Kidney glomerular epithelial cell (primary cell): ENCODE measurements around the gene FCAMR.

Experiments used
- DNase-seq: peaks from one replicate; lab custom pipeline; 2025; lab: John Stamatoyannopoulos, UW

FCAMR gene

GRCh38 chr1:206970446-206970845 is at the start of gene FCAMR:
Gene FCAMR, minus strand, starts transcription at chr1:206970460. Its CDS starts 335 bp downstream, at chr1:206970125.
- no peak for DNase-seq

- no peak for DNase-seq
These were observed 49.4 kb upstream of the FCAMR start for GRCh38 chr1:207019661-207020060.

- no peak for DNase-seq
These were observed 48.9 kb upstream of the FCAMR start for GRCh38 chr1:207019161-207019560.

- no peak for DNase-seq
These were observed 48.4 kb upstream of the FCAMR start for GRCh38 chr1:207018707-207019106.

GRCh38 chr1:207017615-207018559 is 47.6 kb upstream of the FCAMR start:
- DNase-seq: no peak

- DNase-seq: no peak
These were observed 45.5 kb upstream of the FCAMR start for GRCh38 chr1:207015791-207016190.

- no peak for DNase-seq
These were observed 44.5 kb upstream of the FCAMR start for GRCh38 chr1:207014728-207015127.

- DNase-seq: no peak
These were observed 43.2 kb upstream of the FCAMR start for GRCh38 chr1:207013321-207014085.

GRCh38 chr1:207010726-207011125 is 40.5 kb upstream of the FCAMR start:
- no peak for DNase-seq

- DNase-seq: no peak
These were observed 39.7 kb upstream of the FCAMR start for GRCh38 chr1:207009945-207010344.

- DNase-seq: no peak
These were observed 39.1 kb upstream of the FCAMR start for GRCh38 chr1:207009182-207009850.

GRCh38 chr1:207007352-207008033 is 37.2 kb upstream of the FCAMR start:
- DNase-seq: peak; percentile 92

- no peak for DNase-seq
These were observed 36.7 kb upstream of the FCAMR start for GRCh38 chr1:207006914-207007313.

GRCh38 chr1:207006083-207006482 is 35.8 kb upstream of the FCAMR start:
- no peak for DNase-seq

GRCh38 chr1:207004931-207005830 is 34.9 kb upstream of the FCAMR start:
- DNase-seq: peak; percentile 75

GRCh38 chr1:207003210-207003609 is 33.0 kb upstream of the FCAMR start:
- DNase-seq: no peak

- no peak for DNase-seq
These were observed 32.5 kb upstream of the FCAMR start for GRCh38 chr1:207002724-207003146.

- DNase-seq: no peak
These were observed 31.4 kb upstream of the FCAMR start for GRCh38 chr1:207001492-207002245.

- DNase-seq: no peak
These were observed 30.5 kb upstream of the FCAMR start for GRCh38 chr1:207000651-207001291.
